SK-N-SH (cell line): ENCODE measurements around the gene LRIG1.

Experiments used
- CHD2 ChIP-seq: fragments of 150-350 bp; IDR thresholded peaks from 2 replicates; pipeline ENCODE4 v1.6.1; 2018; ENCODE audit warnings: low read length; ENCODE audit not compliant: partially characterized antibody
- CTCF ChIP-seq: fragments of 200-600 bp; sonication (generic); IDR thresholded peaks from 2 replicates; pipeline ENCODE4 v1.6.1; 2017; ENCODE audit warnings: antibody characterized with exemption, mild to moderate bottlenecking, moderate library complexity
- EP300 ChIP-seq, 2 experiments: IDR thresholded peaks; 2 replicates each; pipeline versions ENCODE4 v1.4.0 to v1.6.1; 2012; ENCODE audit warnings: borderline replicate concordance in 1 of 2, low read depth in 1 of 2, low read length in 1 of 2
- FOXJ3 ChIP-seq: sonication (generic); formaldehyde crosslinking; IDR thresholded peaks from 2 replicates; pipeline ENCODE4 v1.5.1; 2020; ENCODE audit warnings: mild to moderate bottlenecking, missing genetic modification reagents
- NFIC ChIP-seq: IDR thresholded peaks from 2 replicates; pipeline ENCODE4 v1.4.0; 2012; ENCODE audit warnings: borderline replicate concordance
- POLR2AphosphoS5 ChIP-seq: IDR thresholded peaks from 2 replicates; pipeline ENCODE4 v1.6.1; 2012; ENCODE audit warnings: low read depth, low read length
- RAD21 ChIP-seq: IDR thresholded peaks from 2 replicates; pipeline ENCODE4 v1.6.1; 2012; ENCODE audit warnings: mild to moderate bottlenecking, low read length
- RFX5 ChIP-seq: IDR thresholded peaks from 2 replicates; pipeline ENCODE4 v1.6.1; 2012; ENCODE audit warnings: mild to moderate bottlenecking, improper control_type of control experiment, low read length
- RXRA ChIP-seq: IDR thresholded peaks from 2 replicates; pipeline ENCODE4 v1.4.0; 2012; ENCODE audit warnings: low read depth, mild to moderate bottlenecking, borderline replicate concordance
- TAF1 ChIP-seq: IDR thresholded peaks from 2 replicates; pipeline ENCODE4 v1.6.1; 2012; ENCODE audit warnings: low read depth, mild to moderate bottlenecking, low read length, moderate library complexity, borderline replicate concordance
- TEAD4 ChIP-seq: IDR thresholded peaks from 2 replicates; pipeline ENCODE4 v1.4.0; 2012; ENCODE audit warnings: mild to moderate bottlenecking, borderline replicate concordance; ENCODE audit not compliant: insufficient read depth
- USF2 ChIP-seq: fragments of 150-350 bp; IDR thresholded peaks from 2 replicates; pipeline ENCODE4 v1.6.1; 2017; ENCODE audit warnings: antibody characterized with exemption, low read length, low read depth, borderline replicate concordance
- YY1 ChIP-seq: IDR thresholded peaks from 2 replicates; pipeline ENCODE4 v1.4.0; 2012; ENCODE audit warnings: low read depth, mild to moderate bottlenecking
- TF ChIP-seq, protein P1 (sequence below): IDR thresholded peaks from 2 replicates; pipeline ENCODE4; 2012

GRCh38 chr3:66427951-66428474, 72.8 kb downstream of the LRIG1 start:
- TF ChIP-seq CTCF (no peak), TEAD4 (no peak), EP300 (IDR thresholded peaks at IDR 0.05; ENCODE audit: borderline replicate concordance in 1 of 2, low read depth in 1 of 2, low read length in 1 of 2) (no peak), RFX5 (no peak), YY1 (no peak), POLR2AphosphoS5 (no peak), RXRA (no peak), RAD21 (no peak), NFIC (no peak), USF2 (no peak), CHD2 (no peak), FOXJ3 (CRISPR knock-in tag) (no peak), TAF1 (no peak)
- TF ChIP-seq, protein P1, sequence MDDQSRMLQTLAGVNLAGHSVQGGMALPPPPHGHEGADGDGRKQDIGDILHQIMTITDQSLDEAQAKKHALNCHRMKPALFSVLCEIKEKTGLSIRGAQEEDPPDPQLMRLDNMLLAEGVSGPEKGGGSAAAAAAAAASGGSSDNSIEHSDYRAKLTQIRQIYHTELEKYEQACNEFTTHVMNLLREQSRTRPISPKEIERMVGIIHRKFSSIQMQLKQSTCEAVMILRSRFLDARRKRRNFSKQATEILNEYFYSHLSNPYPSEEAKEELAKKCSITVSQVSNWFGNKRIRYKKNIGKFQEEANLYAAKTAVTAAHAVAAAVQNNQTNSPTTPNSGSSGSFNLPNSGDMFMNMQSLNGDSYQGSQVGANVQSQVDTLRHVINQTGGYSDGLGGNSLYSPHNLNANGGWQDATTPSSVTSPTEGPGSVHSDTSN: no peak
